GM12872 (cell line): ENCODE data around the gene NELL2.

Experiments
- CTCF ChIP-seq: IDR thresholded peaks from 3 replicates; pipeline ENCODE4 v1.5.1; 2011; ENCODE audit warnings: low read depth, mild to moderate bottlenecking, low read length, moderate library complexity; ENCODE audit not compliant: insufficient read depth

Gene NELL2

DNA sequence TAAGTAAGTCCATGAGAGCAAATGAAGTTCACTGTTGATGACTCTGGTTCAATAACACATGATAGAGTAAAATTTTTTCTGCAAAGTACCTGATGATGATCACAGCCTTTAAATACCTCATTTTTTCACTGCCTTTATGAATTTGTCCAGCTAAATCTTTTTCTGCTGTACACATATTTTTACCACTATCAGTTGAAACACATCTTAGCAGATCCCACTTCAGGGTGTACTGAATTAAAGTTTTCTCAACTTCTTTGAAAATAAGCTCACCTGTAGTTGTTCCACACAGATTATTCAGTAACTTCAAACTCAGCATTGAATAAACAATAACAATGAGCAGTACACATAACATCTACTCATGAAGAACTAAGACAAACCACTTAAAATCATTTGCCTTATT, 385.9 kb downstream of the NELL2 start:
- no peak for TF ChIP-seq CTCF

GRCh38 chr12:44488180-44488579, 387.9 kb downstream of the NELL2 start:
- no peak for TF ChIP-seq CTCF

GRCh38 chr12:44484862-44485261, 391.3 kb downstream of the NELL2 start:
- no peak for TF ChIP-seq CTCF

GRCh38 chr12:44477331-44477980, 398.7 kb downstream of the NELL2 start:
- no peak for TF ChIP-seq CTCF

DNA sequence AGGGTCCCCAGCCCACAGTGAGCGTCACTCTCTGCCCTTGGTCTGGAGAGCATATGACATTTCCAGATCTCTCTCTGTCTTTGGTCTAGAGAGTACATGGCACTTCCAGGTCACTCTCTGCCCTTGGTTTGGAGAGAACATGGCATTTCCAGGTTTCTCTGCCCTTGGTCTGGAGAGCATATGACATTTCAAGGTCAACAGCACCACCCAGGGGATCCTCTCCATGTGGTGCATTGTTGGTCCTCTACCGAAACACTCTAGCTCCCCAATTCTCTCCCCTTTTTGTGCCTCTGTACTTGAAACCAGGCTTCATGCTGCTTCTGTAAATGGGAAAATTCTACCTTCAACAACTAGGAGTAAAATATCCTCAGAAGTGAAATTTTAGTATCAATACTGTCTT, 399.4 kb downstream of the NELL2 start:
- no peak for TF ChIP-seq CTCF

- 0 out of 3 replicates have a peak, but pooled peaks have one; percentile 8 for TF ChIP-seq CTCF
Observed at GRCh38 chr12:44465139-44465538, 411.0 kb downstream of the NELL2 start.

DNA sequence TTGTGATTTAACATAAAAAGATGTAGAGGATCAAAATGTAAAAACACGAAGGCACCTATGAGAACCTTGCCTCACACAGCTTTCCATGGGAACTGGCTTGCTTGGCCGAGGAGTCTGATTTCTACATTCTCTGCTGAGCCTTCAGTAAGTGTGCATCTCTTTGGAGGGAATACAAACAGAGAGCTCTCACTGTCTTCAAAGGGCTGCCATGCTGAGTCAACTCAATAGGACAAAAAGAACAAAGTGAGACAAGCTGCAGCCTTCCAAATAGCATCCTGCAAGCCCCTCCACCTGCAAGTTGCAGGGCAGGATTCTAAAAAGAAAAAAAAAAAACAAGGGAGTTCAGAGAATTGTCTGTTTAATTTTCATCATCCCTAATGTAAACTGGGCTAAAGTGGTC, 411.9 kb downstream of the NELL2 start:
- no peak for TF ChIP-seq CTCF
